ENCODE results near the gene CCDC3. TPM values are rescaled to one million over a fixed set of nuclear protein-coding genes. Genes with fewer than 3 reads are reported as not detected.

The CCDC3 gene
- total and polyA plus RNA-seq, 2 of the 4 experiments (the other 2 are of a cell fraction): 0.29 to 0.36 TPM

DNA sequence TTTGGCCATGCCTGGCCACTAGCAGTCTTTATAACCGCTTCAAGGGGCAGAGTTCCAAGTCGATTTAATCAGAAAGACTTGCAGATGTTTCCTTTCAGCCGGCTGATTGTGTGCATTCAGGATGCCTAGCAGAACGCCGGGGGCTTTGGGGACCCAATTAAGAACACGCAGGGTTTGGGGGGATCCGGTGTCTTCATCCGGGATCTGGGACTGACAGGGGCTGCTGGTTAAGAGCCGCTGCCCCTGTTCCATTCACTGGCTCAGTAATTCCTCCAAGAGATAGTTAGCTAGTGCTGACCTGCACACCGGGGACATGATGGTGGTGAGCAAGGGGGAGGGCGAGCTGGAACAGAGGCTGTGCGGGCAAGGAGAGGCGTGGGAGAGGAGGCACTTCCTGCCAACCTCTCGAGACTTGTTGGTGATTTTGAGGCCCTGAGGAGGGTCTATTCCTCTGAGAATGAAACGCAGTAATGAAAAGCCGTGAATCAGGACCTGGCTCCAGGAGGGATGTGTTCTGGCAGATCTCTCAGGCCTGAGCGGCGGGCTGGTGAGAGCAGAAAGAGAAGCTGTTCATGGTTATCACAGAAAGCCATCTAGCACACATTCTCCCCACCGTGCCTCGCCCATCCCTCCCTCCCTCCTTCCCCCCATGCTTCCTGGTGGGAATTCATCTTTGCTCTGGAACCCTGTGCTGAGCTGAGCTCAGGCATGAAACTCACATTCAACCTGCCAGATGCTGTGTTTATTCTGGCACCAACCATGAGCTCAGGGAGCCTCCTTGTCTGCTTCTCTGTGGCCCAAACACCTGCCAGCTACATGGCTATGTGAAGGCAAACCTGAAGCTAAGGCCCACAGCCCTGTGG lies 152.0 kb downstream of the CCDC3 start:
- no peak overlapping the region for H2AK9ac ChIP-seq (replicated peaks; ENCODE audit: low read depth, low read length, poor library complexity)
- H2AFZ ChIP-seq (replicated peaks; ENCODE audit: low read length, poor library complexity): no peak overlapping the region
- H3K79me1 ChIP-seq (ENCODE audit: low read depth in 1 of 2, low read length in 2 of 2): no peaks in the 10 kb centered on the region
- no peak overlapping the region for H3K4me2 ChIP-seq (ENCODE audit: low read depth, low read length)
- BruUV-seq (replicated peaks): no TSS peak
- H3K36me3 ChIP-seq (ENCODE audit: control insufficient read depth, insufficient read depth, low read length): no peaks in the 10 kb centered on the region
- H4K5ac ChIP-seq (ENCODE audit: low read depth, low read length): no peak overlapping the region
- H3K56ac ChIP-seq (ENCODE audit: extremely low read depth, insufficient read depth, low read length): no peak overlapping the region
- H2BK15ac ChIP-seq (ENCODE audit: low read depth, low read length): no peak overlapping the region; the same call in 2 of the 3 replicates
- H4K20me1 ChIP-seq (ENCODE audit: insufficient read depth, low read length): no peaks in the 10 kb centered on the region
- DNase-seq (no peak), ATAC-seq (ENCODE audit: low read depth) (no peak)
- no peak overlapping the region for H3K14ac ChIP-seq (replicated peaks; ENCODE audit: low read depth, low read length)
- H2BK20ac ChIP-seq (ENCODE audit: low read depth, low read length): no peak overlapping the region
- 28% methylated on average over 8 of the region's 20 CpGs; no CpG with 5 or more reads in 1 of the 2 experiments for WGBS, 2 experiments (ENCODE audit: extremely low coverage in 2 of 2, insufficient read length in 1 of 2)
- peaks cover 29% of the 10 kb centered on the region; the same call in 1 of the 2 replicates for H3K27me3 ChIP-seq (ENCODE audit: control insufficient read depth, insufficient read depth, low read length)
- H3K9ac ChIP-seq (ENCODE audit: low read depth, low read length): no peak overlapping the region
- no peak overlapping the region for H3K4ac ChIP-seq (ENCODE audit: low read depth, low read length)
- H2AK5ac ChIP-seq (ENCODE audit: low read depth, low read length): no peak overlapping the region
- H3K4me3 ChIP-seq (ENCODE audit: insufficient read depth, low read depth, low read length): no peak overlapping the region
- H2BK120ac ChIP-seq (ENCODE audit: low read depth, low read length): no peak overlapping the region
- no peak overlapping the region for H2BK5ac ChIP-seq (ENCODE audit: low read depth, low read length, poor library complexity, severe bottlenecking)
- in situ Hi-C loops (cut with MboI; ENCODE audit: low sequenced_read_pairs) (no loop called here), dilution Hi-C loops (cut with HindIII; ENCODE audit: low sequenced_read_pairs, unreplicated experiment) (no loop called here), intact Hi-C loops (cut with micrococcal nuclease) (no loop called here)
- ChIA-PET CTCF (interaction anchor here (0.5 kb wide), 1 partner anchor 573 kb away, joined by 3 read pairs; no protein-coding TSS in a partner anchor), POLR2A (ENCODE audit: unreplicated experiment) (no interaction called here)
- no peak overlapping the region for H4K8ac ChIP-seq (ENCODE audit: low read depth in 2 of 2, low read length in 2 of 2)
- H3K9me1 ChIP-seq (ENCODE audit: insufficient read depth, low read length): no peaks in the 10 kb centered on the region
- H4K91ac ChIP-seq (ENCODE audit: insufficient read depth, low read depth, low read length): no peak overlapping the region
- no peak overlapping the region for H3K27ac ChIP-seq (ENCODE audit: insufficient read depth, low read length)
- H3K9me3 ChIP-seq (ENCODE audit: control insufficient read depth, insufficient read depth, low read length): no peaks in the 10 kb centered on the region; the same call in 1 of the 2 replicates
- no peak overlapping the region for H3K18ac ChIP-seq (ENCODE audit: low read depth, low read length)
- H3K23ac ChIP-seq (ENCODE audit: low read depth, low read length): no peak overlapping the region
- H3K4me1 ChIP-seq (ENCODE audit: control insufficient read depth, insufficient read depth, low read length): peaks cover 6% of the 10 kb centered on the region
- TF ChIP-seq RAD21 (IDR thresholded peaks at IDR 0.05; ENCODE audit: low read length): no peak
- no peak for TF ChIP-seq RFX5 (IDR thresholded peaks at IDR 0.05; ENCODE audit: low read depth, low read length)
- no peak for TF ChIP-seq ELK1 (IDR thresholded peaks at IDR 0.05; ENCODE audit: borderline replicate concordance, low read depth, low read length)
- no peak for TF ChIP-seq CEBPB (IDR thresholded peaks at IDR 0.05; ENCODE audit: low read depth, low read length)
- no peak for TF ChIP-seq MAFK (IDR thresholded peaks at IDR 0.05; ENCODE audit: low read depth, low read length)
- TF ChIP-seq NFE2L2 (IDR thresholded peaks at IDR 0.05; ENCODE audit: low read depth, low read length): no peak
- TF ChIP-seq MXI1 (IDR thresholded peaks at IDR 0.05; ENCODE audit: borderline replicate concordance, low read depth, low read length): no peak
- no peak for TF ChIP-seq BHLHE40 (IDR thresholded peaks at IDR 0.05; ENCODE audit: low read depth, low read length)
- no peak for TF ChIP-seq FOS (IDR thresholded peaks at IDR 0.05; ENCODE audit: low read depth, low read length)
- TF ChIP-seq RCOR1 (IDR thresholded peaks at IDR 0.05; ENCODE audit: insufficient replicate concordance, low read length): no peak
- TF ChIP-seq, protein P1, sequence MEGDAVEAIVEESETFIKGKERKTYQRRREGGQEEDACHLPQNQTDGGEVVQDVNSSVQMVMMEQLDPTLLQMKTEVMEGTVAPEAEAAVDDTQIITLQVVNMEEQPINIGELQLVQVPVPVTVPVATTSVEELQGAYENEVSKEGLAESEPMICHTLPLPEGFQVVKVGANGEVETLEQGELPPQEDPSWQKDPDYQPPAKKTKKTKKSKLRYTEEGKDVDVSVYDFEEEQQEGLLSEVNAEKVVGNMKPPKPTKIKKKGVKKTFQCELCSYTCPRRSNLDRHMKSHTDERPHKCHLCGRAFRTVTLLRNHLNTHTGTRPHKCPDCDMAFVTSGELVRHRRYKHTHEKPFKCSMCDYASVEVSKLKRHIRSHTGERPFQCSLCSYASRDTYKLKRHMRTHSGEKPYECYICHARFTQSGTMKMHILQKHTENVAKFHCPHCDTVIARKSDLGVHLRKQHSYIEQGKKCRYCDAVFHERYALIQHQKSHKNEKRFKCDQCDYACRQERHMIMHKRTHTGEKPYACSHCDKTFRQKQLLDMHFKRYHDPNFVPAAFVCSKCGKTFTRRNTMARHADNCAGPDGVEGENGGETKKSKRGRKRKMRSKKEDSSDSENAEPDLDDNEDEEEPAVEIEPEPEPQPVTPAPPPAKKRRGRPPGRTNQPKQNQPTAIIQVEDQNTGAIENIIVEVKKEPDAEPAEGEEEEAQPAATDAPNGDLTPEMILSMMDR (conservative IDR thresholded peaks at IDR 0.05; ENCODE audit: low read depth, low read length): no peak
- TF ChIP-seq SMC3 (IDR thresholded peaks at IDR 0.05; ENCODE audit: low read depth, low read length): no peak
- TF ChIP-seq MAZ (IDR thresholded peaks at IDR 0.05; ENCODE audit: borderline replicate concordance, low read depth, low read length): no peak
- no peak for TF ChIP-seq POLR2A (IDR thresholded peaks at IDR 0.05; ENCODE audit: low read depth, low read length)
- TF ChIP-seq, protein P2, sequence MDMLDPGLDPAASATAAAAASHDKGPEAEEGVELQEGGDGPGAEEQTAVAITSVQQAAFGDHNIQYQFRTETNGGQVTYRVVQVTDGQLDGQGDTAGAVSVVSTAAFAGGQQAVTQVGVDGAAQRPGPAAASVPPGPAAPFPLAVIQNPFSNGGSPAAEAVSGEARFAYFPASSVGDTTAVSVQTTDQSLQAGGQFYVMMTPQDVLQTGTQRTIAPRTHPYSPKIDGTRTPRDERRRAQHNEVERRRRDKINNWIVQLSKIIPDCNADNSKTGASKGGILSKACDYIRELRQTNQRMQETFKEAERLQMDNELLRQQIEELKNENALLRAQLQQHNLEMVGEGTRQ (IDR thresholded peaks at IDR 0.05; ENCODE audit: low read depth, low read length): no peak
